ENCODE data around the gene PTN.
"Not testable (repeated sequence)": the region's sequence is repeated elsewhere in the genome, so short reads cannot be mapped to it uniquely, and the experiment has no call there.

Gene PTN

DNA sequence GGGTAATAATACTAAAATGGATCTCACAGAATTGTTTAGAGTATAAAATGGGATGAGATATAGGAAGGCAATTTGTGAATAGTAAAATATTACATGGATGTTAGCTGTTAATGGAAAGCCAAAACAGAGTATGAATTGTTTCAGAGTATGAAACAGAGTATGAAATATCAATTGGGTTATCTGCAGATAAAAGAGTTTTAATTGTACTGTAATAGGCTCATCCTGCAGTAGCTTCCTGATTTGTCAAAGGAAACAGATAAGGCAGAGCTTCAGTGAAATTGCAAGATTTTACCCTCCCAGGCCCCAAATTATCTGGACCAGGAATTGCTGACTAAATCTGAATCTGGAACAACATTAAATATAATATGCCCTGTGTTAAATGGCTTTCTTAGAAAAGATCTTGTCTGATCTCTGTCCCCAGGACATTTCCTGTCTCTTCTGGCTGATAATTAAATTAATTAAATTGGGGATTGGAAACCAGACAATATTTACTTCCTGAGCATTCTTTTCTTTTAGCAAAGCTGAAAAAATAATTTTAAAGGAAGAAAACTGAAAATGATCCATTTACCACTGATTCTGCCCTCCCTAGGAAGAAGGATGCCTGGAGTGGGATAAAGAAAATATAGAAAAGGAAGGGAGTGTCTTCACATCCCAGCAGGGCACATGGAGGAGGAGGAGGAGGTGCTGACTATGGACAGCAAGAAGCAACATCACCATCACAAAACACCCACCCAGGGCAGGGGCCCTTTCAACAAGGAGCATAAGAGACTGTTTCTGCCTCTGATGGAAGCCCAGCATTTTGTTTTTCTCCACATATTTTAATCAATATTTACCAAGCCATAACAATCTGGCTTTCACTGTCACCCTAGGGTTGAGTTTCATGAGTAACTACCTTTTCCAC is 18.5 kb downstream of the PTN start:
- DNase-seq, result no peak

GRCh38 chr7:137316648-137317353 is 26.7 kb downstream of the PTN start:
- DNase-seq, result no peak

- no peak for DNase-seq
Observed at GRCh38 chr7:137313201-137313600, 30.3 kb downstream of the PTN start.

GRCh38 chr7:137306748-137307147 is 36.8 kb downstream of the PTN start:
- DNase-seq, result no peak

DNA sequence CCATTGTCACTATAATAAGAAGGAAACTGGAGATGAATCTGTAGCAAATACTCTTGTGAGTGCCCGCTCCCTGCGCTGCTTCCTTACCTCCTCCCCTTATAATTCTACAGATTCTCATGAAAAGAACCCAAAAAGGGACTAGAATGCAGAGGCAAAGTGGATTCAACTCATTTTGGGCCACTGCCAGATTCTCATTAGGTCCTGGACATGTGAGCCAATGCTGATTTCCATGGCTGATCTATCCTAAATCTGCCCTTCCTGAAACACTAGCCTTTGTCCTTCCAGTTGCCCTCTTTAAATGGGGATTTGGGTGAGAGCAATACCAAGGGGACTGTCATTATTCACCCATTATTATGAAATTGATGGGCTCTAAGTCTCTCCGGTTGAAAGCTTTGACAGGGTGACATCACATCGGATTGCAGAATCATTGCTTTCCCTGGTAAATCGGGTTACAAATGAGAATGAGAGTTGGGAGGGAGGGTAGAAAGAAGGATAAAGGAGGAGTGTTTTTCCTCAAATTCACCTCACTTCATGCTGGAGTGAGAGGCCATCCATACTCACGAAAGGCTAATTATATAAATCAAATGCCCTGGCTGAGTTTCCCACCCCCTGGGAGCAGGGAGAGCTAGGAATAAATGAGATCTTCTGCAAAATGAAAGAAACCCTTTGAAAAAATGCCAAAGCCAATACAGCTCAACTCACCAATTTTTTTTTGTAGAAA is 37.5 kb downstream of the PTN start:
- no peak for DNase-seq

GRCh38 chr7:137304624-137305235 is 38.8 kb downstream of the PTN start:
- DNase-seq, result no peak

DNA sequence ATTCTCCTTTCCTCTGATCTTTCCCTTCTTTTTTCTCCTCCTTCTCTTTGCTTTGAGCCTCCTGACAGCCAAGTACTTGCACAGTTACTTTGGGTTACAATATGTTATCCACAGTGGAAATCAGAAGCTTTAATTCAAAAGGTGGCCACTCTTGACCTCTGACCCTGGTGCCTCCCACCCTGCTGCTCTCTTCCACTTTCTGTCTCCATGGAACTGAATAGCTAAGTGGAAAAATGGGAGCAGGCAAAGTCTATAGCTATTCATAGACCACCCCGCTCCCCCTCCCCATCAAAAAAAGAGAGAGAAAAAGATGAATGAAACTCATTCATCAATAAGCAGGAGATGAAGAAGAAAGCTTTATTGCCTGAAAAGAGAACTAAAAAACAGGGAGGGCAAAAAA is 39.4 kb downstream of the PTN start:
- DNase-seq, result no peak

GRCh38 chr7:137302081-137302480 is 41.5 kb downstream of the PTN start:
- no peak for DNase-seq

DNA sequence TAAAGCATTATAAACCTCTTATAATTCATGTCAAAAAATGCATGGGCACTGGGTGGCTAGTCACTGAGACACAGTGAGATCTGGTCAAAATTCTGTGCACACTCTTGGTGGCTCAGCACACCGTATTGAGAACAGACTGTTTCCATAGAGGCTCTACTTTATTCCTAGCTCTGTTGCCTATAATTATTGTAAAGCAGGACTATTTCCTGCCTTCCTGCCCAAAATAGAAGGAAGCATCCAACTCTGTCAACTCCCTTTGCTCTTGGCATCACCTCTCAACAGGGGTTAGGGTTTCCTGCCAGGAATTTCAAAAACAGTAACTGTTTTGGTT is 45.1 kb downstream of the PTN start:
- DNase-seq, result no peak

- no peak for DNase-seq
Observed at GRCh38 chr7:137297551-137298463, 45.7 kb downstream of the PTN start.

- no peak for DNase-seq
Observed at GRCh38 chr7:137296576-137296975, 47.0 kb downstream of the PTN start.

DNA sequence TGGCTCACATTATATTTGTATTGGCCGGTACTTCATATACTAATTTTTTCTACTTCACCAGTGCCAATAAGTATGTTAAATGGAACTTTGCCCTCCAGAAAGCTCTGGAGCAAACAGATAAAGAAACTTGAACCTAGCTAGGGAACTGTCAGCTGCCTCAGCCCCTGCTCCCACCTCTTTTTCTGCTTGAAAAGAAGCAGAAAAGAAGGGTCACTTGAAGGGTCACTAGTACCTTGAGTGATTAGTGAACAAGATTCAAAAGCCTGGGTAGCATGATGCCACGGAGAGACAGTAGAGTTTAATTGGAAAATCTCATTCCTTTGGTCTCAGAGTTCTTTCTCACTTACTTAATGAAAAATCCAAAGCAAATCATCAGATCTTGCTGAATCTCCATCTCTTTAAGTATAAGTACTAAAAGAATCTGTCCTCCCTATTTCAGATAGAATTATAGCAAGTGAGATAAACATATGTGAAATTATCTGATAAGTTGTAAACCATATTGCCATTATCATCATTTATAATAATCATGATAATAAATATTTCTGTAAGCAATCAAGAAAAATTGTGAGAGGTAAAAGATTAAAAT is 47.7 kb downstream of the PTN start:
- no peak for DNase-seq

- no peak for DNase-seq
Observed at GRCh38 chr7:137289101-137289500, 54.4 kb downstream of the PTN start.

DNA sequence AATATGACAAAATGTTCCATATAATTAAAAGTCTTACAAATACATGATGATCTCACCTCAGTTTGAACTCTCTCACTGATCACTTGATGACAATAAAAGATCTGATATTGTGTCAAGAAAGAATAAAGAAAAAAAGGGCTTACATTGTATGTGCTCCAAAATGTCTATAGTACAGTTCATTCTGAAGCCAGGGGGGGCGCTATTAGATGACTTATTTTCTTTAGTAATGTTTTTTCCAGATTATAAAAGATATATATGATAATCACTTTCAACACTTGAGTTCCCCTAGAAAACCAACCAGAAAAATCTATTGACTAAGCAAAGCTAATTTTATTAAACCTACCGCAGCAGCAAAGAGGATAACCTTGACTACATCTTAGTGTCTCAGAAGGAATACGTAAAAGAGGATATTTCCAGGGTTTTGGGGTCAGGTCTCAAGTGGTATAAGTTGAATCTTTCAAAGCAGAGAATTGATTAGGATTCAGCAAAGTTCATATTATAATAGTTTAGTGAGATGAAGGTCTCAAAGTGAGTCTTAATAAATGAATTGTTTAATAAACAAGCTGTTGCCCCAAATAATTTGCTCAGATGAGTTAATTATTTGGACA is 55.8 kb downstream of the PTN start:
- DNase-seq, result no peak

GRCh38 chr7:137283153-137283552 is 60.4 kb downstream of the PTN start:
- no peak for DNase-seq

DNA sequence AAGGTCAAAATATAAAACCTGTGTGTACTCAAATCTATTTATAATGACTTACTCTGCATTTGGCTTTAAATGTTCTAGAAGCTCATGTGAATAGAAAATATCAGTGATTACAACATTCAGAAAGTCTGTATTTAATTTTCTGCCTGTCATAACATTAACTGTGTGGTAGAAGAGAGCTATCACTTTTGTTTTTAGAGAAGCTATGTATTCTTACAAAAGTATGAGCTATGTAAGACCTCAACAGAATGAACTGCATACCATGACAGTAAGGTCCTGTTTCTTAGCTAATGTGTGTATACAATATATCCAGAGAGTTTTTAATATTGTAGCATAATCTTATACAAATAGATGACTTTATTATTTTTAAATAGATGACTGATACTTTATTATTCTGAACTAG is 61.5 kb downstream of the PTN start:
- no peak for DNase-seq

DNA sequence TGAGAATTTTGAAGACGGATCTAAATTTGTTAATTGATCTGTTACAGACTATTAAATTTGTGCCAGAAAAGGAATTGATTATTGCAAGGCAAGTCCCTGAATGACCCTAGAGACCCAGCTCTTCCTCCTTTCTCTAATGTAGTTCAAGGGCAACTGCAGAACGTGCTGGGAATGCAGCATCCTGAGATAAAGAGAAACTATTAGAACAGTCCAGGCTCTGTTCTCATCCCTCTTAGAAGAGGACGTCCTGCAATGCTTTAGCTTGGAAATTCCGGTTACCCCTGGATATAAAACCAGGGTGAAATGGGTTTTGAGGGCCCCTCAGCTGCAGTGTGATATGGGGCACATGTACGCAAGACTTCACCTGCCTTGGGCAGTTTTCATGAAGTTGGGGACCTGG is 67.3 kb downstream of the PTN start:
- DNase-seq, result no peak

DNA sequence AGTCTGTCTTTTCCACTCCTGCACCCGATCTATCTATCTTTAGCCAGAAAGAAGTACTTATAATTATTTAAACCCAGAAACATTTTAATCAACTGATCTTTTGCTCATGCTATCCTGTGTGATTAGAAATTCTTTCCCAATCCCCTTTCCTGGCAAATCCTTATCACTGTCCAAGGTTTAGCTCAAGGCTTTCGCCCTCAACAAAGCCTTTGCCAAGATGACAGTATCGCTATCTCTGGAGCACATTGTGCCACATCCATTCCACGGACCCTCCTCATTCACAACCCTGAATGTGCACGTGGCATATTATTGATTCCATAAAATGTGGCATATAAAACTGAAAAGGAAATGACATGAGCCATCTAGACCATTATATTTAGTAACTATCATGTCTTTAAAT is 71.3 kb downstream of the PTN start:
- no peak for DNase-seq

DNA sequence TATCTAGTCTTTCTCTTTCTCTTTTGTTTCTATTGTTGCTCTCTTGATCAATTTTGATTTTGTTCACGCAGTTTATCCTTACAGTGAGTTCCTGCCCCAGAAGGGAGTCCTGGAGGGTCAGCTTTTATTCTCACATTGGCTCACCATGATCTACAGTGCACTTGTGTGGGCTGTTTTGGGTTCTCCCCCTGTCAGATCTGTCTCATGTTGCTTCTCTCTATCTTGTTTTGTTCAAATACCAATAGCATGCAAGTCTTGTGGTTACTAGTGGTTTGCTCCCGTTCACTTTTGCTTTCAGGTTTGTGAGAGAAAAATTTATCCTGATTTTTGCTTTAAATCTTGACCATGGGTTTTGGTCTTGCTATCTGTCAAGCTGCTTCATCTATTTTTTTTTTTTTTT is 74.3 kb downstream of the PTN start:
- DNase-seq, result no peak

GRCh38 chr7:137268001-137268865 is 75.3 kb downstream of the PTN start:
- not testable (repeated sequence) for DNase-seq
